ENCODE results near the gene A4GNT. TPM values are rescaled to one million over a fixed set of nuclear protein-coding genes. Genes with fewer than 3 reads are reported as not detected.

Gene A4GNT
- not detected in 5 replicates for total RNA-seq (2022; extraction: Qiagen RNA extraction)

GRCh38 chr3:138132239-138132638 lies at the start of gene A4GNT:
Gene A4GNT (minus strand): TSS chr3:138132390. CDS start chr3:138131256, 1,134 bp downstream.

GRCh38 chr3:138174421-138175131 lies 42.4 kb upstream of the A4GNT start, which contains the start of gene DBR1:
Gene DBR1 (minus strand): TSS chr3:138174921. CDS start chr3:138174795, 126 bp downstream.

GRCh38 chr3:138114988-138115971 lies 16.9 kb downstream of the A4GNT start, which contains the start of gene DZIP1L:
Gene DZIP1L (minus strand): TSS chr3:138115608. CDS start chr3:138103971, 11,637 bp downstream.

Other genes with a start within 250 kb of the A4GNT start
- gene CLDN18, start 122.2 kb downstream of the A4GNT start, total RNA-seq (2022; extraction: Qiagen RNA extraction), result not detected in 5 replicates
- 9.2 to 11.7 TPM (median 11.0 TPM) in 5 replicates for gene DZIP1L, start 16.8 kb downstream of the A4GNT start, total RNA-seq (2022; extraction: Qiagen RNA extraction)
- gene DBR1, start 42.5 kb upstream of the A4GNT start, total RNA-seq (2022; extraction: Qiagen RNA extraction), result 12.2 to 14.6 TPM (median 12.8 TPM) in 5 replicates
- gene ARMC8, start 54.9 kb upstream of the A4GNT start, total RNA-seq (2022; extraction: Qiagen RNA extraction), result 35.8 to 49.3 TPM (median 41.0 TPM) in 5 replicates
- gene NME9, start 197.5 kb upstream of the A4GNT start, total RNA-seq (2022; extraction: Qiagen RNA extraction), result not detected in 5 replicates
- gene MRAS, start 216.2 kb upstream of the A4GNT start, total RNA-seq (2022; extraction: Qiagen RNA extraction), result 6.3 to 9.5 TPM (median 8.2 TPM) in 5 replicates